HepG2 (cell line): Measurements from ENCODE around the gene ADGRB2.

ENCODE experiments used
- ELF4 ChIP-seq: sonication (generic); formaldehyde crosslinking; IDR thresholded peaks from 2 replicates; pipeline ENCODE4 v1.5.0; 2020; ENCODE audit warnings: missing genetic modification reagents, mild to moderate bottlenecking, moderate library complexity, borderline replicate concordance
- MYC ChIP-seq: sonication (generic); formaldehyde crosslinking; IDR thresholded peaks from 2 replicates; pipeline ENCODE4 v1.9.0; 2021; ENCODE audit warnings: missing genetic modification reagents, borderline replicate concordance
- ZC3H4 ChIP-seq: sonication (generic); formaldehyde crosslinking; IDR thresholded peaks from 2 replicates; pipeline ENCODE4 v1.4.0; 2020; ENCODE audit warnings: missing genetic modification reagents, borderline replicate concordance
- ZFP36 ChIP-seq: fragments of 150-350 bp; IDR thresholded peaks from 2 replicates; pipeline ENCODE4 v1.6.1; 2018; ENCODE audit warnings: borderline replicate concordance, low read length, low read depth; ENCODE audit not compliant: partially characterized antibody
- ZNF276 ChIP-seq: sonication (generic); formaldehyde crosslinking; IDR thresholded peaks from 2 replicates; pipeline ENCODE4 v1.4.0; 2020; ENCODE audit warnings: mild to moderate bottlenecking, low read depth, missing genetic modification reagents
- ZNF317 ChIP-seq: sonication (generic); formaldehyde crosslinking; IDR thresholded peaks from 2 replicates; pipeline ENCODE4 v1.5.0; 2020; ENCODE audit warnings: mild to moderate bottlenecking, missing genetic modification reagents

GRCh38 chr1:31762726-31763670, 1.1 kb downstream of the ADGRB2 start:
- TF ChIP-seq MYC (CRISPR knock-in tag), result no peak
- no peak for TF ChIP-seq ZC3H4
- no peak for TF ChIP-seq ZNF317 (CRISPR knock-in tag)
- TF ChIP-seq ZNF276 (CRISPR knock-in tag), result no peak
- TF ChIP-seq ELF4, result no peak
- TF ChIP-seq ZFP36, result no peak
